Activated T-helper 9 cell treated with anti-CD3 and anti-CD28 coated beads, Interleukin-2, amount 50 U/mL, for 16 hours (primary cell): ENCODE measurements around the gene AFP.

ENCODE experiments used
- DNase-seq: peaks from one replicate; pipeline ENCODE4 v3.0.0-alpha.2; 2020; ENCODE audit warnings: low read depth

Gene AFP

GRCh38 chr4:73460913-73461522 lies 25.0 kb downstream of the AFP start:
- DNase-seq: no peak

GRCh38 chr4:73468170-73468569 lies 32.1 kb downstream of the AFP start:
- no peak for DNase-seq

GRCh38 chr4:73470728-73471127 lies 34.7 kb downstream of the AFP start:
- DNase-seq: no peak

GRCh38 chr4:73477176-73477575 lies 41.2 kb downstream of the AFP start:
- no peak for DNase-seq

- DNase-seq: no peak
These were observed 43.3 kb downstream of the AFP start for GRCh38 chr4:73479323-73479722.

- no peak for DNase-seq
These were observed 45.3 kb downstream of the AFP start, which contains the start of gene AFM for GRCh38 chr4:73481358-73481757. AFM (plus strand) TSS chr4:73481745; CDS start chr4:73481776, 31 bp downstream.

GRCh38 chr4:73485085-73485484 lies 49.1 kb downstream of the AFP start:
- DNase-seq: no peak

- no peak for DNase-seq
These were observed 49.6 kb downstream of the AFP start for GRCh38 chr4:73485596-73485995.

GRCh38 chr4:73486497-73486896 lies 50.5 kb downstream of the AFP start:
- no peak for DNase-seq

GRCh38 chr4:73487233-73487632 lies 51.2 kb downstream of the AFP start:
- DNase-seq: no peak

- no peak for DNase-seq
These were observed 64.2 kb downstream of the AFP start for GRCh38 chr4:73499996-73500765.

GRCh38 chr4:73501664-73502265 lies 65.7 kb downstream of the AFP start:
- no peak for DNase-seq

- no peak for DNase-seq
These were observed 69.5 kb downstream of the AFP start for GRCh38 chr4:73505567-73505966.
